Left lung (tissue), 10 donors: ENCODE results near the gene FAM3D. TPM values are rescaled to one million over a fixed set of nuclear protein-coding genes. Genes with fewer than 3 reads are reported as not detected.

Experiments used
- ATAC-seq: fragments of 200-7000 bp; cut with Tn5 transposase; one replicate; pipeline ENCODE4 v1.9.1; 2020; ENCODE audit warnings: moderate library complexity
- DNase-seq, 4 donors: peaks; one replicate each; pipeline ENCODE4 v3.0.0-alpha.2; 2013 to 2020
- H3K27ac ChIP-seq, 2 donors: fragments of 200-600 bp; sonication (generic) in 1 of 2; one replicate each; pipeline versions ENCODE4 v1.5.0 to v1.8.0; 2020 to 2021
- H3K27me3 ChIP-seq, 2 donors: fragments of 200-600 bp; sonication (generic) in 1 of 2; one replicate each; pipeline versions ENCODE4 v1.5.0 to v1.8.0; 2020 to 2021
- H3K36me3 ChIP-seq, 2 donors: fragments of 200-600 bp; sonication (generic) in 1 of 2; one replicate each; pipeline versions ENCODE4 v1.5.0 to v1.8.0; 2020 to 2021
- H3K4me1 ChIP-seq, 2 donors: fragments of 200-600 bp; one replicate each; pipeline ENCODE4 v1.8.0; 2021
- H3K4me3 ChIP-seq, 2 donors: fragments of 200-600 bp; sonication (generic) in 1 of 2; one replicate each; pipeline versions ENCODE4 v1.5.0 to v1.8.0; 2020 to 2021; ENCODE audit warnings: mild to moderate bottlenecking in 1 of 2
- H3K9me3 ChIP-seq, 2 donors: fragments of 200-600 bp; sonication (generic) in 1 of 2; one replicate each; pipeline versions ENCODE4 v1.5.0 to v1.8.0; 2020 to 2021
- CTCF ChIP-seq, 2 donors: fragments of 200-600 bp; sonication (generic) in 1 of 2; IDR thresholded peaks; one replicate each; pipeline versions ENCODE4 v1.5.0 to v1.8.0; 2021; ENCODE audit warnings: antibody characterized with exemption in 2 of 2
- intact Hi-C, 2 donors: fragments of 100-400 bp; cut with DNase I; formaldehyde crosslinking; loops; one replicate each; pipeline versions ENCODE4 v1.11.2 to v1.14.2; 2022
- polyA plus RNA-seq, 6 donors: library from polyadenylated mRNA; unstranded; fragments of 120-200 nt; gene quantifications; one replicate each; pipeline ENCODE4 v1.2.1, GENCODE V29; 2013; ENCODE audit not compliant: insufficient read length in 6 of 6
- total RNA-seq, 2 donors: library from RNA; stranded (reverse); fragmentation: NEBNext Ultra II Directional; extraction: Animal tissue kit (Norgen Biotek cat#: 25700); gene quantifications; one replicate each; pipeline ENCODE4 v1.2.1, GENCODE V29; 2021
- donor health status: DM: no; HTN: yes; CAD: no.
- donor health status: DM: no; HTN: no; CAD: no.

The FAM3D gene
- total and polyA plus RNA-seq, 8 donors = 1.5 to 4.4 (median 3.5) TPM

- TF ChIP-seq CTCF (IDR thresholded peaks at IDR 0.05) = no peak
- no peaks in the 10 kb centered on the region for H3K27me3 ChIP-seq
Observed at GRCh38 chr3:58657036-58657520, 9.5 kb downstream of the FAM3D start.

GRCh38 chr3:58656631-58657030, 9.9 kb downstream of the FAM3D start:
- ATAC-seq (no peak), DNase-seq (no peak)
- no peak overlapping the region for H3K4me3 ChIP-seq
- no peaks in the 10 kb centered on the region for H3K27me3 ChIP-seq
- H3K36me3 ChIP-seq = no peaks in the 10 kb centered on the region
- no peak overlapping the region for H3K27ac ChIP-seq
- no peaks in the 10 kb centered on the region for H3K9me3 ChIP-seq
- H3K4me1 ChIP-seq = no peaks in the 10 kb centered on the region
- intact Hi-C loops = no loop called here
- TF ChIP-seq CTCF (IDR thresholded peaks at IDR 0.05) = no peak

More at GRCh38 chr3:58657036-58657520, 9.5 kb downstream of the FAM3D start:
- Histone ChIP-seq H3K4me1 (no peaks in the 10 kb centered on the region), H3K4me3 (no peak overlapping the region), H3K27ac (no peak overlapping the region), H3K36me3 (no peaks in the 10 kb centered on the region), H3K9me3 (no peaks in the 10 kb centered on the region)
- DNase-seq = no peak
- intact Hi-C loops = no loop called here
- no peak for ATAC-seq

GRCh38 chr3:58654466-58654865, 12.1 kb downstream of the FAM3D start:
- no peak for ATAC-seq
- H3K9me3 ChIP-seq = no peaks in the 10 kb centered on the region
- H3K27ac ChIP-seq = no peak overlapping the region
- no peak overlapping the region for H3K4me3 ChIP-seq
- no peaks in the 10 kb centered on the region for H3K4me1 ChIP-seq
- no peak for TF ChIP-seq CTCF (IDR thresholded peaks at IDR 0.05)
- DNase-seq = no peak
- H3K27me3 ChIP-seq = no peaks in the 10 kb centered on the region
- intact Hi-C loops = no loop called here
- no peaks in the 10 kb centered on the region for H3K36me3 ChIP-seq

GRCh38 chr3:58652624-58653023, 13.9 kb downstream of the FAM3D start:
- Histone ChIP-seq H3K27ac (no peak overlapping the region), H3K9me3 (no peaks in the 10 kb centered on the region), H3K4me1 (no peaks in the 10 kb centered on the region), H3K36me3 (no peaks in the 10 kb centered on the region), H3K27me3 (no peaks in the 10 kb centered on the region), H3K4me3 (no peak overlapping the region)
- no peak for DNase-seq
- intact Hi-C loops = no loop called here
- no peak for ATAC-seq
- no peak for TF ChIP-seq CTCF (IDR thresholded peaks at IDR 0.05)

GRCh38 chr3:58651276-58651675, 15.3 kb downstream of the FAM3D start:
- intact Hi-C loops = no loop called here
- Histone ChIP-seq H3K27me3 (no peaks in the 10 kb centered on the region), H3K9me3 (no peaks in the 10 kb centered on the region), H3K4me1 (no peaks in the 10 kb centered on the region), H3K27ac (no peak overlapping the region), H3K4me3 (no peak overlapping the region), H3K36me3 (no peaks in the 10 kb centered on the region)
- DNase-seq (no peak), ATAC-seq (no peak)
- no peak for TF ChIP-seq CTCF (IDR thresholded peaks at IDR 0.05)
